Transverse colon (tissue), 4 donors: ENCODE measurements around the gene ARL16. TPM values are rescaled to one million over a fixed set of nuclear protein-coding genes. Genes with fewer than 3 reads are reported as not detected.

ENCODE experiments used
- DNase-seq: peaks from one replicate; pipeline ENCODE4 v3.0.0-alpha.2; 2019
- H3K27ac ChIP-seq, 4 donors: fragments of 200-600 bp; sonication (generic); 2 replicates each; pipeline ENCODE4 v1.5.1; 2016 to 2018; ENCODE audit warnings: inconsistent platforms in 4 of 4
- H3K27me3 ChIP-seq: fragments of 200-600 bp; sonication (generic); 2 replicates; pipeline ENCODE4 v1.5.1; 2017; ENCODE audit warnings: inconsistent platforms
- H3K36me3 ChIP-seq, 4 donors: fragments of 200-600 bp; sonication (generic); 2 replicates each; pipeline ENCODE4 v1.5.1; 2017 to 2019; ENCODE audit warnings: inconsistent platforms in 4 of 4
- H3K4me1 ChIP-seq, 4 donors: fragments of 200-600 bp; sonication (generic); 2 replicates each; pipeline ENCODE4 v1.5.1; 2017 to 2020; ENCODE audit warnings: inconsistent platforms in 4 of 4
- H3K4me3 ChIP-seq, 4 donors: fragments of 200-600 bp; sonication (generic); 1 replicate in 1 of 4; 2 replicates in 3 of 4; pipeline versions ENCODE4 v1.5.1 to v1.6.1; 2017 to 2019; ENCODE audit warnings: inconsistent platforms in 4 of 4
- H3K9me3 ChIP-seq, 2 donors: fragments of 200-600 bp; sonication (generic); 2 replicates each; pipeline ENCODE4 v1.5.1; 2017 to 2019; ENCODE audit warnings: inconsistent platforms in 2 of 2
- EP300 ChIP-seq: sonication (generic); formaldehyde crosslinking; IDR thresholded peaks from one replicate; pipeline ENCODE4 v1.6.1; 2017; ENCODE audit warnings: antibody characterized with exemption, low read depth
- POLR2A ChIP-seq: fragments of 450-650 bp; IDR thresholded peaks from one replicate; pipeline ENCODE4 v1.6.1; 2016; ENCODE audit warnings: antibody characterized with exemption, mild to moderate bottlenecking, moderate library complexity
- POLR2AphosphoS5 ChIP-seq, 3 donors: sonication (generic); formaldehyde crosslinking; IDR thresholded peaks; one replicate each; pipeline ENCODE4 v1.6.1; 2016; ENCODE audit warnings: antibody characterized with exemption in 3 of 3
- WGBS, 2 donors: methylation state at CpG; one replicate each; pipeline ENCODE4 v1.1.5; 2018; ENCODE audit warnings: low coverage in 1 of 2; 5-methylcytosine and 5-hydroxymethylcytosine counted together
- in situ Hi-C, 4 donors: fragments of 200-750 bp; cut with MboI; loops; one replicate each; pipeline versions ENCODE4 v1.15.0 to v1.15.1; 2017; ENCODE audit warnings: low sequenced_read_pairs in 3 of 4, low pct_ligation_motif_present in 1 of 4, low pct_unique_long_range_greater_than_20kb in 1 of 4
- intact Hi-C: fragments of 100-400 bp; cut with DNase I; formaldehyde crosslinking; loops from one replicate; pipeline ENCODE4 v1.15.1; 2023; ENCODE audit warnings: low total_unique reads
- total RNA-seq, 4 donors: library from RNA; depleted of rRNA; stranded (reverse); fragments of >200 nt; gene quantifications; one replicate each; pipeline ENCODE4 v1.1.0, GENCODE V29; 2016
- TF ChIP-seq, protein P1 (sequence below), 5 experiments: fragments of 200-600 bp in 3 of 5; fragments of 450-650 bp in 2 of 5; sonication (generic) in 3 of 5; IDR thresholded peaks; 1 replicate in 2 of 5; 2 replicates in 3 of 5; pipeline ENCODE4 v1.5.1; 2016 to 2017; ENCODE audit warnings: antibody characterized with exemption in 5 of 5, inconsistent platforms in 3 of 5, mild to moderate bottlenecking in 2 of 5, moderate library complexity in 1 of 5

ARL16 gene
- total RNA-seq, 4 donors from 2014 or later: 16.3 to 52.0 (median 33.1) TPM

DNA sequence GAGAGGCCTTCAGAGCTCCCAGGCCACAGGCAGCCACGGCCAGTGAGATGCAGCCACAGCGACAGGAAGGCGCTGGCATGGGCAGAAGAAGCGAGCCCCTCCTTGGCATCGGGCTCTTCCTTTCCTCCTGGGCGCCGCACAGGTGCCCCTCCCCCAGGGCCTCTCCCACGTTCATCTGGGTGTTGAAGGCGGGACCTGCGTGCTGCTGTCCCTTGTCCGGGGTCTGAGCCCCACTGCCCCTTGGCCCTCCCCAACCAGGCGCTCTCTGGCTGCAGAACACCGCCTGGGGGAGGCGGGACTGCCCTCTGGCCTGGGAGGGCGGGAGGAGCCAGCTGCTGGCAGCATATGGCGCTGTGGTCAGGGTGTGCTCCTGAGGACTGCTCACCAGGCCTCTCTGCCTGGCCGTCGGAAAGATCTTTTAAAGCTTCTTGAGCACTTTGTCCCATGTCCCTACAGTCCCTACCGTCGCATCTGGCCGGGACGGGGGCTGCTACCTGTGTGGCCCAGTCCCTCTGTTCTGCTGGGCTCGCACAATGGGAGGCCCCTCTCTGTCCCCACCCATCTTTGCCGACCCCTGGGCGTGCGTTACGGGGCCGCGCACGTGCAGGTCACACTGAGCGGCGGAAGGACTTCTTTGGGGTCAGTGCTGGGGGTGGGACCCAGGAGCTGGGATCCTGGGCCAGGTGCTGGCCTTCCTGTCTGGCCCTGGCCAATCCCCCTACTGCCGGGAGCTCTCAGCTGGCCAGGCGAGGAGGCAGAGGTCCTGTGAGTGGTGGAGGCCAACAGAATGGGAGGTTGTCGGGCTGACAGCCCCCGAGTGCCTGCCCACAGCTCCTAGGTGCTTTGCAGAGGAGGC is 30.2 kb upstream of the ARL16 start:
- H3K4me3 ChIP-seq: peak overlapping the region in 3 of 4 donors; percentile 75 to 94 (median 79)
- peak in 1 of 3 donors; percentile 66 for TF ChIP-seq POLR2AphosphoS5 (IDR thresholded peaks at IDR 0.05)
- TF ChIP-seq, protein P1, sequence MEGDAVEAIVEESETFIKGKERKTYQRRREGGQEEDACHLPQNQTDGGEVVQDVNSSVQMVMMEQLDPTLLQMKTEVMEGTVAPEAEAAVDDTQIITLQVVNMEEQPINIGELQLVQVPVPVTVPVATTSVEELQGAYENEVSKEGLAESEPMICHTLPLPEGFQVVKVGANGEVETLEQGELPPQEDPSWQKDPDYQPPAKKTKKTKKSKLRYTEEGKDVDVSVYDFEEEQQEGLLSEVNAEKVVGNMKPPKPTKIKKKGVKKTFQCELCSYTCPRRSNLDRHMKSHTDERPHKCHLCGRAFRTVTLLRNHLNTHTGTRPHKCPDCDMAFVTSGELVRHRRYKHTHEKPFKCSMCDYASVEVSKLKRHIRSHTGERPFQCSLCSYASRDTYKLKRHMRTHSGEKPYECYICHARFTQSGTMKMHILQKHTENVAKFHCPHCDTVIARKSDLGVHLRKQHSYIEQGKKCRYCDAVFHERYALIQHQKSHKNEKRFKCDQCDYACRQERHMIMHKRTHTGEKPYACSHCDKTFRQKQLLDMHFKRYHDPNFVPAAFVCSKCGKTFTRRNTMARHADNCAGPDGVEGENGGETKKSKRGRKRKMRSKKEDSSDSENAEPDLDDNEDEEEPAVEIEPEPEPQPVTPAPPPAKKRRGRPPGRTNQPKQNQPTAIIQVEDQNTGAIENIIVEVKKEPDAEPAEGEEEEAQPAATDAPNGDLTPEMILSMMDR (IDR thresholded peaks at IDR 0.05): no peak
- TF ChIP-seq EP300: no peak
- TF ChIP-seq POLR2A: peak; percentile 48
- no peaks in the 10 kb centered on the region for H3K27me3 ChIP-seq
- DNase-seq: peak; percentile 69
- WGBS, 2 donors: 47 to 48% methylated on average over 3 to 34 of the region's 36 CpGs
- H3K27ac ChIP-seq: peak overlapping the region; percentile 80 to 90 (median 86)
- intact Hi-C loops (no loop called here), in situ Hi-C loops (no loop called here)
- H3K9me3 ChIP-seq: no peaks in the 10 kb centered on the region
- peaks cover 27 to 45% (median 43%) of the 10 kb centered on the region in 4 donors for H3K4me1 ChIP-seq
- H3K36me3 ChIP-seq: peaks cover 0 to 4% (median 0%) of the 10 kb centered on the region in 4 donors

DNA sequence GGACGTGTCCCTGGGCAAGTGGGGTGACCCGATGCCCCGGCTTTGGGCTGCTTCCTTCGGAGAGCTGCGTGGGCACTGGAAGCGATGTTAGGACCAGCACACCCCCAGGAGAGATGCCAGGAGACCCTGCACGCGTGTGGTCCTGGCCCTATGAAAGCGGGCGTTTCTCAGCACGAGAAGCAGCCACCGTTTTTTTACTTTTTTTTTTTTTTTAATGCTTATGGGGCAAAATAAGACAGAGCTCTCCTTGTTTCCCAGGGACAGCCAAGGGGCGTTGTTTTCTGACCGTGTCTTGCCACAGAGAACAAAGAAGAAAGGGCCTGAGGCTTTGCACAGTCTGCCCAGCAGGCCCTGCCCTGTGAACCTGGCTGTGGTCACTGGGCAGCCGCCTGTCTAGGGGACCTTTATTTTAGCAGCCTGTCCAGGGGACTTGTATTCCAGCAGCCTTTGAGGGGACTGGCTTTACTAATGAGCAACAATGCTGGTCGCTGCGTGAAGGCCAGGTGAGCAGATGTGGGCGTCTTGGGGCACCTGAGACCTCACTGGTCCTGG is 29.5 kb upstream of the ARL16 start:
- peak overlapping the region; percentile 53 to 94 (median 77) for H3K4me3 ChIP-seq
- in situ Hi-C loops: no loop called here
- H3K36me3 ChIP-seq: peaks cover 0 to 3% (median 0%) of the 10 kb centered on the region in 4 donors
- DNase-seq: no peak
- no peaks in the 10 kb centered on the region for H3K27me3 ChIP-seq
- H3K27ac ChIP-seq: peak overlapping the region; percentile 80 to 90 (median 86)
- H3K9me3 ChIP-seq: no peaks in the 10 kb centered on the region
- H3K4me1 ChIP-seq: peaks cover 27 to 45% (median 43%) of the 10 kb centered on the region in 4 donors
- TF ChIP-seq POLR2AphosphoS5 (IDR thresholded peaks at IDR 0.05): no peak
- no peak for TF ChIP-seq EP300
- TF ChIP-seq POLR2A: no peak
- TF ChIP-seq, protein P1 (IDR thresholded peaks at IDR 0.05): no peak
- intact Hi-C loops: no loop called here
- 31% methylated on average over 18 of the region's 18 CpGs; no CpG with 5 or more reads in 1 of the 2 donors for WGBS, 2 donors

DNA sequence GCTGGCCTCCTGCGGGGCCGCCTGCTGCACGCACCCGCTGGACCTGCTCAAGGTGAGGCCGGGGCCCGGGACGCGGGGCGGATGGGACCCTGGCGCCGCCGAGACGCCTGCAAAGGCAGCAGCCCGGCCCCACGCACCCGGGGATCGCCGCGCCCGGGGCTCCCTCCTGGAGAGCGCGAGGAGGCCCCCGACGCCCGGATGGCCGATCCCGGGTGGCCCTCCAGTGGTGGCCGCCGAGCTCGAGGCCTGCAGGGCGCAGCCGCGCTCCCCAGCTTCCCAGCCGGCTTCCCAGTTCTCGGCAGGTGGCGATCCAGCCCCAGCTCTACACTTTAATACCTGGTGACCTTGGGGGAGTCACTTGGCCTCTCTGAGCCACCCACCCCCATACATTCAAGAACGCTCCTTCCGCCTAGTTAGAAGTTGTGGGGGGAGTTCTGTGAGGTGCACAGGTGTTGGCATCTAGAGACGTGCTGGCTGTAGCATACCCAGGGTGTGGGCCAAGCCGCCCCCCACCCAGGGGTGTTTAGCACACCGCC is 28.9 kb upstream of the ARL16 start:
- TF ChIP-seq, protein P1 (IDR thresholded peaks at IDR 0.05): peak in 2 of 5 experiments; percentile 8 to 42
- no peak for TF ChIP-seq EP300
- Histone ChIP-seq H3K9me3 (no peaks in the 10 kb centered on the region), H3K36me3 (peaks cover 0 to 2% (median 0%) of the 10 kb centered on the region in 4 donors), H3K4me3 (peak overlapping the region; percentile 53 to 94 (median 77)), H3K27me3 (no peaks in the 10 kb centered on the region), H3K4me1 (peaks cover 27 to 45% (median 43%) of the 10 kb centered on the region in 4 donors), H3K27ac (peak overlapping the region; percentile 80 to 90 (median 86))
- WGBS, 2 donors: 5% methylated on average over 25 of the region's 41 CpGs; no CpG with 5 or more reads in 1 of the 2 donors
- DNase-seq: peak; percentile 46
- in situ Hi-C loops: no loop called here
- intact Hi-C loops: no loop called here
